Panc1 (cell line): Measurements from ENCODE around the gene STAC.

ENCODE experiments used
- CTCF ChIP-seq: fragments of 450-650 bp; IDR thresholded peaks from 2 replicates; pipeline ENCODE4 v1.5.1; 2017; ENCODE audit warnings: mild to moderate bottlenecking
- POLR2AphosphoS5 ChIP-seq: IDR thresholded peaks from 2 replicates; pipeline ENCODE4 v1.6.1; 2012; ENCODE audit warnings: mild to moderate bottlenecking, low read depth, low read length, moderate library complexity
- SIN3A ChIP-seq: IDR thresholded peaks from 2 replicates; pipeline ENCODE4 v1.6.1; 2012; ENCODE audit warnings: low read depth, mild to moderate bottlenecking, low read length, moderate library complexity, borderline replicate concordance; ENCODE audit not compliant: insufficient read depth

DNA sequence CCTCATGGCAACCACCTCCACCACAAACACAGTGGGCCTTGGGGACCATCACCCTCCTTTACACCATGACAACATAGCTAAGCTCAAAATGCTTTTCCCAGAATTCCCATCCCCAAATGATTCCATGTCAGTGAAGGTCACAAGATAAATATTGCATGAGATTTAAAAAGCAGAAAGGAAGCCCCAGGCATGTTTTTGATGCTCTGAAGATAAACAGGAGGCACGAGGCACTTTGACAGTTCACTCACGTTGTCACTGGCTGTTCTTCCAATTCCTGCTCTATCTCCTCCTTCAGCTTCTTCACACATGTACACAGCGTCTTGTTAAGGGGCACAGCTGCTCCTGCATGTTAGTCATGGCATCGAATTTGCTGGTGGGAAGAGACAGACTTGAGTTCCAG, 180.4 kb downstream of the STAC start:
- TF ChIP-seq CTCF = no peak
- TF ChIP-seq POLR2AphosphoS5 = no peak
- TF ChIP-seq SIN3A = no peak
